Measurements from ENCODE around the gene AMDHD1. TPM values are rescaled to one million over a fixed set of nuclear protein-coding genes. Genes with fewer than 3 reads are reported as not detected.

AMDHD1 gene
- total and polyA plus RNA-seq, 2 of the 8 experiments (the other 6 are each of a cell fraction or from before 2014, with no cell fraction given): 0.14 TPM; not detected in 1

DNA sequence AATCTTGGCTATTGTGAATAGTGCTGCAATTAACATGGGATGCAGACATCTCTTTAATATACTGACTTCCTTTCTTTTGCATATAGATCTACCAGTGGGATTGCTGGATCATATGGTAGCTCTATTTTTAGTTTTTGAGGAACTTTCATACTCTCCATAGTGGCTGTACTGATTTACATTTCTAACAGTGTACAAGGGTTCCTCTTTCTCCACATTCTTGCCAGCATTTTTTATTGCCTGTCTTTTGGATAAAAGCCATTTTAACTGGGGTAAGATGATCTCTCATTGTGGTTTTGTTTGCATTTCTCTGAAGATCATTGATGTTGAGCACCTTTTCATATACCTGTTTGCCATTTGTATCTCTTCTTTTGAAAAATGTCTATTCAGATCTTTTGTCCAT lies 8.4 kb downstream of the AMDHD1 start (continued):
- TF ChIP-seq MAFK (IDR thresholded peaks at IDR 0.05; ENCODE audit: low read depth, low read length) (no peak), TBP (IDR thresholded peaks at IDR 0.05; ENCODE audit: low read depth, low read length) (no peak), BRCA1 (IDR thresholded peaks at IDR 0.05; ENCODE audit: low read depth, low read length) (no peak), SIN3A (conservative IDR thresholded peaks at IDR 0.05 in 1 of 2, IDR thresholded peaks at IDR 0.05 in 1 of 2; ENCODE audit: low read depth in 1 of 2, low read length in 2 of 2) (no peak), TEAD4 (IDR thresholded peaks at IDR 0.05; ENCODE audit: low read depth, low read length) (no peak), HDAC6 (IDR thresholded peaks at IDR 0.05; ENCODE audit: low read depth, low read length) (no peak)
